Measurements from ENCODE around the gene CLASP1.
"Not testable (repeated sequence)": the region's sequence is repeated elsewhere in the genome, so short reads cannot be mapped to it uniquely, and the experiment has no call there.

CLASP1 gene

GRCh38 chr2:121649149-121649595 is at the start of gene CLASP1:
Gene CLASP1 (minus strand): TSS chr2:121649462. CDS start chr2:121605895, 43,567 bp downstream.
- in situ Hi-C loops (cut with MboI; ENCODE audit: low sequenced_read_pairs), result no loop called here

- in situ Hi-C loops (cut with MboI; ENCODE audit: low sequenced_read_pairs), result no loop called here
Measured at GRCh38 chr2:121698318-121698930, 49.2 kb upstream of the CLASP1 start.

GRCh38 chr2:121697108-121697631 is 47.9 kb upstream of the CLASP1 start:
- in situ Hi-C loops (cut with MboI; ENCODE audit: low sequenced_read_pairs), result no loop called here

- in situ Hi-C loops (cut with MboI; ENCODE audit: low sequenced_read_pairs), result no loop called here
Measured at GRCh38 chr2:121696410-121696930, 47.2 kb upstream of the CLASP1 start.

GRCh38 chr2:121695171-121695451 is 45.8 kb upstream of the CLASP1 start:
- in situ Hi-C loops (cut with MboI; ENCODE audit: low sequenced_read_pairs), result no loop called here

- in situ Hi-C loops (cut with MboI; ENCODE audit: low sequenced_read_pairs), result no loop called here
Measured at GRCh38 chr2:121694398-121695170, 45.3 kb upstream of the CLASP1 start.

GRCh38 chr2:121690572-121690971 is 41.3 kb upstream of the CLASP1 start:
- in situ Hi-C loops (cut with MboI; ENCODE audit: low sequenced_read_pairs), result not testable (repeated sequence)

GRCh38 chr2:121690095-121690494 is 40.8 kb upstream of the CLASP1 start:
- in situ Hi-C loops (cut with MboI; ENCODE audit: low sequenced_read_pairs), result no loop called here

- in situ Hi-C loops (cut with MboI; ENCODE audit: low sequenced_read_pairs), result no loop called here
Measured at GRCh38 chr2:121689356-121689755, 40.1 kb upstream of the CLASP1 start.

GRCh38 chr2:121688820-121689219 is 39.6 kb upstream of the CLASP1 start:
- in situ Hi-C loops (cut with MboI; ENCODE audit: low sequenced_read_pairs), result no loop called here

- in situ Hi-C loops (cut with MboI; ENCODE audit: low sequenced_read_pairs), result no loop called here
Measured at GRCh38 chr2:121686902-121687301, 37.6 kb upstream of the CLASP1 start.

GRCh38 chr2:121686218-121686617 is 37.0 kb upstream of the CLASP1 start:
- in situ Hi-C loops (cut with MboI; ENCODE audit: low sequenced_read_pairs), result no loop called here

- in situ Hi-C loops (cut with MboI; ENCODE audit: low sequenced_read_pairs), result no loop called here
Measured at GRCh38 chr2:121682396-121683298, 33.4 kb upstream of the CLASP1 start.

GRCh38 chr2:121677855-121678254 is 28.6 kb upstream of the CLASP1 start:
- in situ Hi-C loops (cut with MboI; ENCODE audit: low sequenced_read_pairs), result no loop called here

- in situ Hi-C loops (cut with MboI; ENCODE audit: low sequenced_read_pairs), result not testable (repeated sequence)
Measured at GRCh38 chr2:121671621-121672020, 22.4 kb upstream of the CLASP1 start.

GRCh38 chr2:121670181-121670580 is 20.9 kb upstream of the CLASP1 start:
- in situ Hi-C loops (cut with MboI; ENCODE audit: low sequenced_read_pairs), result no loop called here

GRCh38 chr2:121667618-121668017 is 18.4 kb upstream of the CLASP1 start:
- in situ Hi-C loops (cut with MboI; ENCODE audit: low sequenced_read_pairs), result no loop called here

- in situ Hi-C loops (cut with MboI; ENCODE audit: low sequenced_read_pairs), result no loop called here
Measured at GRCh38 chr2:121666042-121666441, 16.8 kb upstream of the CLASP1 start.

GRCh38 chr2:121665504-121665903 is 16.2 kb upstream of the CLASP1 start:
- in situ Hi-C loops (cut with MboI; ENCODE audit: low sequenced_read_pairs), result no loop called here

GRCh38 chr2:121664713-121665112 is 15.5 kb upstream of the CLASP1 start:
- in situ Hi-C loops (cut with MboI; ENCODE audit: low sequenced_read_pairs), result no loop called here

GRCh38 chr2:121664086-121664485 is 14.8 kb upstream of the CLASP1 start:
- in situ Hi-C loops (cut with MboI; ENCODE audit: low sequenced_read_pairs), result no loop called here
